WTC11 (cell line): ENCODE data around the gene SELENON.

Experiments used
- ELF4 ChIP-seq: sonication (generic); formaldehyde crosslinking; IDR thresholded peaks from 2 replicates; pipeline ENCODE4 v1.8.1; 2022; ENCODE audit warnings: low read depth, mild to moderate bottlenecking, moderate library complexity, missing genetic modification reagents
- NFYB ChIP-seq: sonication (generic); formaldehyde crosslinking; conservative IDR thresholded peaks from 2 replicates; pipeline ENCODE4 v1.8.0; 2022; ENCODE audit warnings: low read depth, missing genetic modification reagents
- SP1 ChIP-seq: sonication (generic); formaldehyde crosslinking; conservative IDR thresholded peaks from 2 replicates; pipeline ENCODE4 v1.8.1; 2022; ENCODE audit warnings: missing genetic modification reagents
- TEAD4 ChIP-seq: sonication (generic); formaldehyde crosslinking; IDR thresholded peaks from 2 replicates; pipeline ENCODE4 v1.8.0; 2022; ENCODE audit warnings: mild to moderate bottlenecking, missing genetic modification reagents
- TP53 ChIP-seq: sonication (generic); formaldehyde crosslinking; IDR thresholded peaks from 2 replicates; pipeline ENCODE4 v1.8.1; 2023; ENCODE audit warnings: mild to moderate bottlenecking, missing genetic modification reagents
- TF ChIP-seq, protein P1 (sequence below): fragments of 200-600 bp; IDR thresholded peaks from 2 replicates; pipeline ENCODE4 v1.8.0; 2022; ENCODE audit warnings: antibody characterized with exemption
- TF ChIP-seq, protein P2 (sequence below): sonication (generic); formaldehyde crosslinking; IDR thresholded peaks from 2 replicates; pipeline ENCODE4 v1.8.1; 2022; ENCODE audit warnings: missing genetic modification reagents, borderline replicate concordance
- TF ChIP-seq, protein P3 (sequence below): sonication (generic); formaldehyde crosslinking; IDR thresholded peaks from 2 replicates; pipeline ENCODE4 v1.8.1; 2023; ENCODE audit warnings: mild to moderate bottlenecking, missing genetic modification reagents, moderate library complexity
- TF ChIP-seq, protein P4 (sequence below): sonication (generic); formaldehyde crosslinking; IDR thresholded peaks from 2 replicates; pipeline ENCODE4 v1.8.1; 2022; ENCODE audit warnings: mild to moderate bottlenecking, missing genetic modification reagents, moderate library complexity, borderline replicate concordance
- TF ChIP-seq, protein P5 (sequence below): sonication (generic); formaldehyde crosslinking; IDR thresholded peaks from 2 replicates; pipeline ENCODE4 v1.8.1; 2022; ENCODE audit warnings: low read depth, missing genetic modification reagents, borderline replicate concordance
- TF ChIP-seq, protein P6 (sequence below): sonication (generic); formaldehyde crosslinking; IDR thresholded peaks from 2 replicates; pipeline ENCODE4 v1.8.1; 2023; ENCODE audit warnings: mild to moderate bottlenecking, missing genetic modification reagents, moderate library complexity

DNA sequence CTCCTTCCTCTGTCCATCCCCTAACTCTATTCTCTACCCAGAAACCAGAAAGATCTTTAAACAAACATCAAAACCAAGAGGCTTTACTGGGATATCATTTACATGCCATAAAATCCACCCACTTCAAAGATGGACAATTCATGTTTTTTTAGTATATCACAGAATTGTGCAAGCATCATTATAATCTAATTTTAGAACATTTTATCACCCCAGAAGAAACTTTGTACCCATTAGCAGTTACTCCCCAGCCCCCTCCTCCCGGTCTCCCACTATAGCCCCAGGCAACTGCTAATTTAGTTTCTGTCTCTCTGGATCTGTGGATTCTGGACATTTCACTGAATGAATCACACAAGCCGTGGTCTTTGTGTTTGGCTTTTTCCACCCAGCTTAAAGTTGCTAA, 4.8 kb upstream of the SELENON start:
- TF ChIP-seq, protein P1, sequence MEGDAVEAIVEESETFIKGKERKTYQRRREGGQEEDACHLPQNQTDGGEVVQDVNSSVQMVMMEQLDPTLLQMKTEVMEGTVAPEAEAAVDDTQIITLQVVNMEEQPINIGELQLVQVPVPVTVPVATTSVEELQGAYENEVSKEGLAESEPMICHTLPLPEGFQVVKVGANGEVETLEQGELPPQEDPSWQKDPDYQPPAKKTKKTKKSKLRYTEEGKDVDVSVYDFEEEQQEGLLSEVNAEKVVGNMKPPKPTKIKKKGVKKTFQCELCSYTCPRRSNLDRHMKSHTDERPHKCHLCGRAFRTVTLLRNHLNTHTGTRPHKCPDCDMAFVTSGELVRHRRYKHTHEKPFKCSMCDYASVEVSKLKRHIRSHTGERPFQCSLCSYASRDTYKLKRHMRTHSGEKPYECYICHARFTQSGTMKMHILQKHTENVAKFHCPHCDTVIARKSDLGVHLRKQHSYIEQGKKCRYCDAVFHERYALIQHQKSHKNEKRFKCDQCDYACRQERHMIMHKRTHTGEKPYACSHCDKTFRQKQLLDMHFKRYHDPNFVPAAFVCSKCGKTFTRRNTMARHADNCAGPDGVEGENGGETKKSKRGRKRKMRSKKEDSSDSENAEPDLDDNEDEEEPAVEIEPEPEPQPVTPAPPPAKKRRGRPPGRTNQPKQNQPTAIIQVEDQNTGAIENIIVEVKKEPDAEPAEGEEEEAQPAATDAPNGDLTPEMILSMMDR: no peak
- TF ChIP-seq NFYB (CRISPR knock-in tag) (no peak), TEAD4 (CRISPR knock-in tag) (no peak), ELF4 (CRISPR knock-in tag) (no peak), TP53 (CRISPR knock-in tag) (no peak), SP1 (no peak)
- TF ChIP-seq, protein P2, sequence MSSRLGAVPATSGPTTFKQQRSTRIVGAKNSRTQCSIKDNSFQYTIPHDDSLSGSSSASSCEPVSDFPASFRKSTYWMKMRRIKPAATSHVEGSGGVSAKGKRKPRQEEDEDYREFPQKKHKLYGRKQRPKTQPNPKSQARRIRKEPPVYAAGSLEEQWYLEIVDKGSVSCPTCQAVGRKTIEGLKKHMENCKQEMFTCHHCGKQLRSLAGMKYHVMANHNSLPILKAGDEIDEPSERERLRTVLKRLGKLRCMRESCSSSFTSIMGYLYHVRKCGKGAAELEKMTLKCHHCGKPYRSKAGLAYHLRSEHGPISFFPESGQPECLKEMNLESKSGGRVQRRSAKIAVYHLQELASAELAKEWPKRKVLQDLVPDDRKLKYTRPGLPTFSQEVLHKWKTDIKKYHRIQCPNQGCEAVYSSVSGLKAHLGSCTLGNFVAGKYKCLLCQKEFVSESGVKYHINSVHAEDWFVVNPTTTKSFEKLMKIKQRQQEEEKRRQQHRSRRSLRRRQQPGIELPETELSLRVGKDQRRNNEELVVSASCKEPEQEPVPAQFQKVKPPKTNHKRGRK (CRISPR knock-in tag): no peak
- TF ChIP-seq, protein P3, sequence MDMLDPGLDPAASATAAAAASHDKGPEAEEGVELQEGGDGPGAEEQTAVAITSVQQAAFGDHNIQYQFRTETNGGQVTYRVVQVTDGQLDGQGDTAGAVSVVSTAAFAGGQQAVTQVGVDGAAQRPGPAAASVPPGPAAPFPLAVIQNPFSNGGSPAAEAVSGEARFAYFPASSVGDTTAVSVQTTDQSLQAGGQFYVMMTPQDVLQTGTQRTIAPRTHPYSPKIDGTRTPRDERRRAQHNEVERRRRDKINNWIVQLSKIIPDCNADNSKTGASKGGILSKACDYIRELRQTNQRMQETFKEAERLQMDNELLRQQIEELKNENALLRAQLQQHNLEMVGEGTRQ: no peak
- TF ChIP-seq, protein P4, sequence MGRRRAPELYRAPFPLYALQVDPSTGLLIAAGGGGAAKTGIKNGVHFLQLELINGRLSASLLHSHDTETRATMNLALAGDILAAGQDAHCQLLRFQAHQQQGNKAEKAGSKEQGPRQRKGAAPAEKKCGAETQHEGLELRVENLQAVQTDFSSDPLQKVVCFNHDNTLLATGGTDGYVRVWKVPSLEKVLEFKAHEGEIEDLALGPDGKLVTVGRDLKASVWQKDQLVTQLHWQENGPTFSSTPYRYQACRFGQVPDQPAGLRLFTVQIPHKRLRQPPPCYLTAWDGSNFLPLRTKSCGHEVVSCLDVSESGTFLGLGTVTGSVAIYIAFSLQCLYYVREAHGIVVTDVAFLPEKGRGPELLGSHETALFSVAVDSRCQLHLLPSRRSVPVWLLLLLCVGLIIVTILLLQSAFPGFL (CRISPR knock-in tag): no peak
- TF ChIP-seq, protein P5, sequence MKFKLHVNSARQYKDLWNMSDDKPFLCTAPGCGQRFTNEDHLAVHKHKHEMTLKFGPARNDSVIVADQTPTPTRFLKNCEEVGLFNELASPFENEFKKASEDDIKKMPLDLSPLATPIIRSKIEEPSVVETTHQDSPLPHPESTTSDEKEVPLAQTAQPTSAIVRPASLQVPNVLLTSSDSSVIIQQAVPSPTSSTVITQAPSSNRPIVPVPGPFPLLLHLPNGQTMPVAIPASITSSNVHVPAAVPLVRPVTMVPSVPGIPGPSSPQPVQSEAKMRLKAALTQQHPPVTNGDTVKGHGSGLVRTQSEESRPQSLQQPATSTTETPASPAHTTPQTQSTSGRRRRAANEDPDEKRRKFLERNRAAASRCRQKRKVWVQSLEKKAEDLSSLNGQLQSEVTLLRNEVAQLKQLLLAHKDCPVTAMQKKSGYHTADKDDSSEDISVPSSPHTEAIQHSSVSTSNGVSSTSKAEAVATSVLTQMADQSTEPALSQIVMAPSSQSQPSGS: no peak
- TF ChIP-seq, protein P6, sequence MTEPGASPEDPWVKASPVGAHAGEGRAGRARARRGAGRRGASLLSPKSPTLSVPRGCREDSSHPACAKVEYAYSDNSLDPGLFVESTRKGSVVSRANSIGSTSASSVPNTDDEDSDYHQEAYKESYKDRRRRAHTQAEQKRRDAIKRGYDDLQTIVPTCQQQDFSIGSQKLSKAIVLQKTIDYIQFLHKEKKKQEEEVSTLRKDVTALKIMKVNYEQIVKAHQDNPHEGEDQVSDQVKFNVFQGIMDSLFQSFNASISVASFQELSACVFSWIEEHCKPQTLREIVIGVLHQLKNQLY: no peak
